Fibroblast of mammary gland (primary cell): ENCODE data around the gene PCDHGA8.
"Not testable (repeated sequence)": the region's sequence is repeated elsewhere in the genome, so short reads cannot be mapped to it uniquely, and the experiment has no call there.

Source experiments
- DNase-seq: peaks from one replicate; pipeline ENCODE4 v3.0.0-alpha.2; 2010; ENCODE audit warnings: low read depth
- H3K4me3 ChIP-seq: 2 replicates; pipeline ENCODE4 v1.5.1; 2011; ENCODE audit warnings: low read depth, mild to moderate bottlenecking, low read length, moderate library complexity; ENCODE audit not compliant: control insufficient read depth
- CTCF ChIP-seq: conservative IDR thresholded peaks from 2 replicates; pipeline ENCODE4 v1.5.1; 2011; ENCODE audit warnings: low read depth, low read length, inconsistent platforms; ENCODE audit not compliant: control insufficient read depth, insufficient read depth

The PCDHGA8 gene

GRCh38 chr5:141369994-141370848 lies 22.2 kb upstream of the PCDHGA8 start, which contains the start of gene PCDHGB3:
Gene PCDHGB3 (plus strand): TSS chr5:141370242. CDS start chr5:141370395, 153 bp downstream.
- peak; percentile 56 for DNase-seq
- H3K4me3 ChIP-seq = peak within 1 kb of the TSS; percentile 22
- TF ChIP-seq CTCF = peak; percentile 44

- no peak for TF ChIP-seq CTCF
- H3K4me3 ChIP-seq = no peak overlapping the region
- DNase-seq = no peak
Observed at GRCh38 chr5:141371572-141372475, 20.6 kb upstream of the PCDHGA8 start.

- TF ChIP-seq CTCF = peak; percentile 64
- DNase-seq = peak; percentile 50
- H3K4me3 ChIP-seq = peak within 1 kb of the TSS; percentile 44
Observed at GRCh38 chr5:141373673-141374317, 18.6 kb upstream of the PCDHGA8 start, which contains the start of gene PCDHGA6. Gene PCDHGA6 (plus strand): TSS chr5:141373891. CDS start chr5:141374084, 193 bp downstream.

GRCh38 chr5:141374627-141375026 lies 17.8 kb upstream of the PCDHGA8 start:
- no peak overlapping the region for H3K4me3 ChIP-seq
- DNase-seq = no peak
- no peak for TF ChIP-seq CTCF

GRCh38 chr5:141375444-141376155 lies 16.8 kb upstream of the PCDHGA8 start:
- not testable (repeated sequence) for H3K4me3 ChIP-seq, DNase-seq
- peak; percentile 9 for TF ChIP-seq CTCF
